HepG2 (cell line): ENCODE results near the gene HIGD1A. TPM values are rescaled to one million over a fixed set of nuclear protein-coding genes. Genes with fewer than 3 reads are reported as not detected.
A peak's percentile ranks its signal among the peaks of the same experiment; 100 is the strongest.

Source experiments
- ATAC-seq: fragments of 200-7000 bp; cut with Tn5 transposase; 3 replicates; pipeline ENCODE4 v1.9.1; 2020; ENCODE audit warnings: mild to moderate bottlenecking, moderate library complexity
- BruUV-seq: library from RNA; stranded (reverse); fragments of 400-500 nt; replicated peaks from 2 replicates; lab custom pipeline; 2021; lab: Mats Ljungman, UMichigan
- CTCF ChIA-PET: fragments of 300-600 bp; formaldehyde crosslinking; extraction: SDS; loops from one replicate; lab custom pipeline; 2021; ENCODE audit warnings: low total read pairs, inconsistent platforms, low intra/inter-chr PET ratio; lab: Yijun Ruan, JAX
- POLR2A ChIA-PET: fragments of 350-600 bp; sonication (Branson Sonifier 250); formaldehyde crosslinking; loops from one replicate; lab custom pipeline; 2020; ENCODE audit warnings: antibody characterized with exemption, inconsistent platforms; lab: Yijun Ruan, JAX
- DNase-seq: peaks from one replicate; pipeline ENCODE4 v3.0.0-alpha.2; 2015; ENCODE audit warnings: low spot score
- FAIRE-seq: peaks from 3 replicates; lab custom pipeline; 2011; peaks lifted over from hg19 to GRCh38; lab: Jason Lieb, UNC
- H2AFZ ChIP-seq: one replicate; pipeline ENCODE4 v1.6.1; 2011; ENCODE audit warnings: low read length, inconsistent platforms
- H3K27ac ChIP-seq: fragments of 300-600 bp; 3 replicates; pipeline ENCODE4 v1.8.0; 2011; ENCODE audit warnings: mixed run types, mild to moderate bottlenecking, mixed read lengths, low read length, inconsistent platforms; ENCODE audit not compliant: insufficient read depth; ENCODE audit errors: extremely low read length
- H3K27me3 ChIP-seq, 2 experiments: fragments of 200-600 bp in 1 of 2; 2 replicates in 1 of 2; 3 replicates in 1 of 2; pipeline versions ENCODE4 v1.6.0 to v1.8.0; 2011; ENCODE audit warnings: low read length in 2 of 2, mild to moderate bottlenecking in 2 of 2, moderate library complexity in 2 of 2, inconsistent platforms in 1 of 2; ENCODE audit not compliant: insufficient read depth in 2 of 2, control insufficient read depth in 1 of 2
- H3K36me3 ChIP-seq, 2 experiments: fragments of 200-600 bp in 1 of 2; replicated peaks in 1 of 2; 2 replicates in 1 of 2; 3 replicates in 1 of 2; pipeline versions ENCODE4 v1.5.1 to v1.8.0; 2011; ENCODE audit warnings: low read length in 2 of 2, inconsistent platforms in 1 of 2; ENCODE audit not compliant: insufficient read depth in 2 of 2, control insufficient read depth in 1 of 2
- H3K4me1 ChIP-seq: 2 replicates; pipeline ENCODE4 v1.5.1; 2012; ENCODE audit warnings: low read length, inconsistent platforms; ENCODE audit not compliant: insufficient read depth
- H3K4me2 ChIP-seq: 2 replicates; pipeline ENCODE4 v1.6.0; 2011; ENCODE audit warnings: low read depth, low read length, inconsistent platforms
- H3K4me3 ChIP-seq, 3 experiments: fragments of 200-600 bp in 1 of 3; sonication (generic), shearing (Covaris generic) in 1 of 3; replicated peaks in 1 of 3; 2 replicates each; pipeline ENCODE4 v1.5.1; 2011 to 2016; ENCODE audit warnings: low read length in 3 of 3, inconsistent platforms in 2 of 3, low read depth in 2 of 3, mild to moderate bottlenecking in 2 of 3, control low read depth in 1 of 3, mixed read lengths in 1 of 3; ENCODE audit not compliant: insufficient read depth in 1 of 3
- H3K79me2 ChIP-seq: one replicate; pipeline ENCODE4 v1.6.1; 2011; ENCODE audit warnings: low read length, inconsistent platforms; ENCODE audit not compliant: insufficient read depth
- H3K9ac ChIP-seq: 2 replicates; pipeline ENCODE4 v1.6.0; 2011; ENCODE audit warnings: mild to moderate bottlenecking, low read depth, low read length, inconsistent platforms; ENCODE audit not compliant: insufficient read depth
- H3K9me3 ChIP-seq: 2 replicates; pipeline ENCODE4 v1.5.1; 2012; ENCODE audit warnings: mild to moderate bottlenecking, low read length
- H4K20me1 ChIP-seq: 2 replicates; pipeline ENCODE4 v1.6.0; 2011; ENCODE audit warnings: inconsistent platforms, mild to moderate bottlenecking, low read length, moderate library complexity; ENCODE audit not compliant: insufficient read depth
- BRD4 ChIP-seq: sonication (generic); formaldehyde crosslinking; IDR thresholded peaks from 2 replicates; pipeline ENCODE4 v1.4.0; 2020; ENCODE audit warnings: missing genetic modification reagents
- CCDC6 ChIP-seq: sonication (generic); formaldehyde crosslinking; IDR thresholded peaks from 2 replicates; pipeline ENCODE4 v1.8.1; 2022; ENCODE audit warnings: mild to moderate bottlenecking, missing genetic modification reagents, moderate library complexity
- EP300 ChIP-seq, 3 experiments: sonication (generic) in 1 of 3; formaldehyde crosslinking in 1 of 3; IDR thresholded peaks; 2 replicates each; pipeline versions ENCODE4 v1.5.1 to v1.6.1; 2011 to 2020; ENCODE audit warnings: low read depth in 2 of 3, low read length in 2 of 3, borderline replicate concordance in 1 of 3, improper control_type of control experiment in 1 of 3, mild to moderate bottlenecking in 1 of 3, missing genetic modification reagents in 1 of 3, moderate library complexity in 1 of 3
- ETV5 ChIP-seq: IDR thresholded peaks from 2 replicates; pipeline ENCODE4 v1.6.1; 2018; ENCODE audit warnings: missing biosample characterization, missing genetic modification reagents, inconsistent platforms, borderline replicate concordance
- NCOA2 ChIP-seq: sonication (generic); formaldehyde crosslinking; IDR thresholded peaks from 2 replicates; pipeline ENCODE4 v1.8.0; 2022; ENCODE audit warnings: inconsistent platforms
- SIX4 ChIP-seq: sonication (generic); formaldehyde crosslinking; IDR thresholded peaks from 2 replicates; pipeline ENCODE4 v1.4.0; 2020; ENCODE audit warnings: missing genetic modification reagents
- TEAD3 ChIP-seq: optimal IDR thresholded peaks from 2 replicates; pipeline ENCODE3; 2016; ENCODE audit warnings: borderline replicate concordance
- ZNF124 ChIP-seq: sonication (generic); formaldehyde crosslinking; IDR thresholded peaks from 2 replicates; pipeline ENCODE4 v1.4.0; 2020; ENCODE audit warnings: missing genetic modification reagents
- WGBS: methylation state at CpG from one replicate; pipeline ENCODE4 v1.1.6; 2017; ENCODE audit warnings: low lambda C conversion rate; 5-methylcytosine and 5-hydroxymethylcytosine counted together
- in situ Hi-C: cut with HindIII; loops from 2 replicates; pipeline ENCODE4 v1.10.0; 2017; ENCODE audit warnings: low pct_unique_long_range_greater_than_20kb; ENCODE audit not compliant: extremely low pct_ligation_motif_present
- intact Hi-C: fragments of 100-400 bp; cut with micrococcal nuclease; formaldehyde crosslinking; loops from one replicate; pipeline ENCODE4 v1.10.0; 2022; ENCODE audit not compliant: unreplicated experiment
- polyA plus RNA-seq, 8 experiments: library from polyadenylated mRNA; depleted of rRNA in 3 of 8; stranded (reverse) in 7 of 8; unstranded in 1 of 8; fragments of >200 nt; fragmentation: Illumina TruSeq in 4 of 8; extraction: Trizol in 4 of 8; gene quantifications; 2 replicates each; pipeline versions ENCODE4 v1.2.1 to v1.2.3, GENCODE V29; 2011 to 2016; ENCODE audit warnings: low read depth in 4 of 8, missing spikeins in 1 of 8, mixed read lengths in 1 of 8; ENCODE audit not compliant: insufficient read depth in 1 of 8
- total RNA-seq, 5 experiments: library from RNA; depleted of rRNA; stranded (reverse); fragments of >200 nt; fragmentation: Illumina TruSeq; extraction: Trizol; gene quantifications; 2 replicates each; pipeline ENCODE4 v1.2.3, GENCODE V29; 2016; ENCODE audit warnings: low read depth in 1 of 5
- TF ChIP-seq, protein P1 (sequence below): sonication (generic); formaldehyde crosslinking; IDR thresholded peaks from 2 replicates; pipeline ENCODE4 v1.5.1; 2020; ENCODE audit warnings: mild to moderate bottlenecking, missing genetic modification reagents, moderate library complexity

The HIGD1A gene
- total and polyA plus RNA-seq, 2 of the 13 experiments (the other 11 are each of a cell fraction or from before 2014, with no cell fraction given) = 222 to 253 TPM

DNA sequence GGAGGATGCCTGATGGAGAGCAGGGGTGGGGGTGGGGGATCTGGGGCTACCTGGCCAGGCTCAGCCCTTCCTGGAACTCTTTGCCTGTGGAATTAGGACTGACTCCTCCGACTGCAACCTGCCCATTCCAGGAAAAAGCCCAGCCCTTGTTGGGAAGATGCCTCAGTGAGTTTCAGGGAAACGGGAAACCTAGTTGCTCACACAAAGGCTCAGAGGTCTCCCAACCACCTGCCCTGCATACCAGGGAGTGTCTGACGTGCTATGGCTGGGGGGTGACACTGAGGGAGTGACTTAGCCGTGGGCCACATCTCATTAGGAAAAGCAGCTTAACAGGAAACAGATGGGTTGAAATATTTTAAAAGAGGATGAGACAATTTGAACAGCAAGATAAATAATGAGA, 43.4 kb upstream of the HIGD1A start:
- Histone ChIP-seq H3K9ac (no peak overlapping the region), H4K20me1 (no peaks in the 10 kb centered on the region), H3K4me1 (peaks cover 90% of the 10 kb centered on the region), H3K27ac (peak overlapping the region; percentile 51), H2AFZ (no peak overlapping the region), H3K4me3 (no peak overlapping the region)
- ChIA-PET POLR2A (interaction anchor here (0.6 to 1.7 kb wide), 4 partner anchors 8 to 43 kb away, joined by 3 to 5 read pairs (median 4); partner anchors contain the start of gene CYP8B1), CTCF (no interaction called here)
- 45% methylated on average over 4 of the region's 4 CpGs for WGBS
- FAIRE-seq = no peak
- BruUV-seq = no TSS peak
- DNase-seq = no peak
- intact Hi-C loops = no loop called here
- in situ Hi-C loops = loop anchor here (25.0 kb wide), 1 partner anchor 610 kb away; no protein-coding TSS in a partner anchor
- TF ChIP-seq CCDC6 (CRISPR knock-in tag) (0 out of 2 replicates have a peak, but pooled peaks have one; percentile 8), NCOA2 (CRISPR knock-in tag) (0 out of 2 replicates have a peak, but pooled peaks have one; percentile 46), EP300 (IDR thresholded peaks at IDR 0.05; ENCODE audit: low read depth in 2 of 2, low read length in 2 of 2) (no peak), EP300 (CRISPR knock-in tag; IDR thresholded peaks at IDR 0.05; ENCODE audit: borderline replicate concordance) (0 out of 2 replicates have a peak, but pooled peaks have one; percentile 35), ZNF124 (CRISPR knock-in tag) (no peak), SIX4 (0 out of 2 replicates have a peak, but pooled peaks have one; percentile 12), BRD4 (CRISPR knock-in tag) (no peak), ETV5 (CRISPR knock-in tag) (no peak), TEAD3 (CRISPR knock-in tag) (peak; percentile 75)
- TF ChIP-seq, protein P1, sequence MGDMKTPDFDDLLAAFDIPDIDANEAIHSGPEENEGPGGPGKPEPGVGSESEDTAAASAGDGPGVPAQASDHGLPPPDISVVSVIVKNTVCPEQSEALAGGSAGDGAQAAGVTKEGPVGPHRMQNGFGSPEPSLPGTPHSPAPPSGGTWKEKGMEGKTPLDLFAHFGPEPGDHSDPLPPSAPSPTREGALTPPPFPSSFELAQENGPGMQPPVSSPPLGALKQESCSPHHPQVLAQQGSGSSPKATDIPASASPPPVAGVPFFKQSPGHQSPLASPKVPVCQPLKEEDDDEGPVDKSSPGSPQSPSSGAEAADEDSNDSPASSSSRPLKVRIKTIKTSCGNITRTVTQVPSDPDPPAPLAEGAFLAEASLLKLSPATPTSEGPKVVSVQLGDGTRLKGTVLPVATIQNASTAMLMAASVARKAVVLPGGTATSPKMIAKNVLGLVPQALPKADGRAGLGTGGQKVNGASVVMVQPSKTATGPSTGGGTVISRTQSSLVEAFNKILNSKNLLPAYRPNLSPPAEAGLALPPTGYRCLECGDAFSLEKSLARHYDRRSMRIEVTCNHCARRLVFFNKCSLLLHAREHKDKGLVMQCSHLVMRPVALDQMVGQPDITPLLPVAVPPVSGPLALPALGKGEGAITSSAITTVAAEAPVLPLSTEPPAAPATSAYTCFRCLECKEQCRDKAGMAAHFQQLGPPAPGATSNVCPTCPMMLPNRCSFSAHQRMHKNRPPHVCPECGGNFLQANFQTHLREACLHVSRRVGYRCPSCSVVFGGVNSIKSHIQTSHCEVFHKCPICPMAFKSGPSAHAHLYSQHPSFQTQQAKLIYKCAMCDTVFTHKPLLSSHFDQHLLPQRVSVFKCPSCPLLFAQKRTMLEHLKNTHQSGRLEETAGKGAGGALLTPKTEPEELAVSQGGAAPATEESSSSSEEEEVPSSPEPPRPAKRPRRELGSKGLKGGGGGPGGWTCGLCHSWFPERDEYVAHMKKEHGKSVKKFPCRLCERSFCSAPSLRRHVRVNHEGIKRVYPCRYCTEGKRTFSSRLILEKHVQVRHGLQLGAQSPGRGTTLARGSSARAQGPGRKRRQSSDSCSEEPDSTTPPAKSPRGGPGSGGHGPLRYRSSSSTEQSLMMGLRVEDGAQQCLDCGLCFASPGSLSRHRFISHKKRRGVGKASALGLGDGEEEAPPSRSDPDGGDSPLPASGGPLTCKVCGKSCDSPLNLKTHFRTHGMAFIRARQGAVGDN (CRISPR knock-in tag) = peak; percentile 12; the same call in 1 of the 2 replicates
- TF ChIP-seq, all 625 proteins: peak for 6
- H3K27me3 ChIP-seq = no peaks in the 10 kb centered on the region
- H3K79me2 ChIP-seq = no peaks in the 10 kb centered on the region
- no peak for ATAC-seq
- H3K9me3 ChIP-seq = no peaks in the 10 kb centered on the region
- peak overlapping the region; percentile 59 for H3K4me2 ChIP-seq
- H3K36me3 ChIP-seq = no peaks in the 10 kb centered on the region
